ENCODE results near the gene PARD3B.

DNA sequence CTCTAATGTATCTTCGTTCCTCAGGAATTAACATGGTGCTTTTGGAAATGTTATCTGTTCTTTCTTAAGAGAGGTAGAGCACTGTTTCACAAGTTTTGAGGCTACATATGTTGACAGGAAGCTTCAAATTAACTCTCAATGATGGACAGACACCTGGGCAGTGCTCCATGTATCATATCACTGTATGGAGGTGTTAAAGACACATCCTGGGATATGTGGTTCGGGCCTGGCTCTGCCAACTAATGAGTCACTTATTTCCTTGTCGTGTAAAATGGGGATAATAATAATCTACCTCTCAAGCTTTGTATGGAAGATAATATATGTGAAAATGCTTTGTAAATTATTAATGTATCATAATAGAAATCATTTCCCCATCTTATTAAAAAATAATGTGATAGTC is 90.2 kb downstream of the PARD3B start:
- TF ChIP-seq POLR2AphosphoS5 (IDR thresholded peaks at IDR 0.05; ENCODE audit: low read depth, low read length) (no peak), POLR2A (IDR thresholded peaks at IDR 0.05; ENCODE audit: low read depth, low read length) (no peak)

Data from GM12891 (cell line).